8988T (cell line): ENCODE measurements around the gene QSOX2.

Source experiments
- DNase-seq: peaks from one replicate; pipeline ENCODE4 v3.0.0; 2011

QSOX2 gene

GRCh38 chr9:136218271-136218670 is 27.3 kb downstream of the QSOX2 start:
- DNase-seq: no peak

- DNase-seq: no peak
These were observed 28.9 kb downstream of the QSOX2 start for GRCh38 chr9:136216541-136217244.

GRCh38 chr9:136213733-136214132 is 31.9 kb downstream of the QSOX2 start:
- DNase-seq: no peak

GRCh38 chr9:136212345-136212950 is 33.2 kb downstream of the QSOX2 start:
- DNase-seq: no peak

GRCh38 chr9:136211441-136212344 is 33.9 kb downstream of the QSOX2 start:
- no peak for DNase-seq

- DNase-seq: no peak
These were observed 34.6 kb downstream of the QSOX2 start for GRCh38 chr9:136211006-136211405.

GRCh38 chr9:136210276-136210675 is 35.3 kb downstream of the QSOX2 start:
- no peak for DNase-seq

- DNase-seq: no peak
These were observed 35.8 kb downstream of the QSOX2 start for GRCh38 chr9:136209786-136210185.

- no peak for DNase-seq
These were observed 36.4 kb downstream of the QSOX2 start for GRCh38 chr9:136209232-136209631.

- no peak for DNase-seq
These were observed 36.9 kb downstream of the QSOX2 start for GRCh38 chr9:136208675-136209074.

- DNase-seq: no peak
These were observed 38.0 kb downstream of the QSOX2 start for GRCh38 chr9:136207616-136208015.

GRCh38 chr9:136206602-136207275 is 38.9 kb downstream of the QSOX2 start:
- DNase-seq: no peak

- no peak for DNase-seq
These were observed 40.0 kb downstream of the QSOX2 start for GRCh38 chr9:136205707-136205992.

- DNase-seq: no peak
These were observed 40.5 kb downstream of the QSOX2 start, which contains the start of gene LHX3 for GRCh38 chr9:136204838-136205706. Gene LHX3, minus strand, starts transcription at chr9:136205128. Its CDS starts 116 bp downstream, at chr9:136205012.

GRCh38 chr9:136204145-136204805 is 41.3 kb downstream of the QSOX2 start:
- peak; percentile 70 for DNase-seq

GRCh38 chr9:136203408-136204144 is 42.0 kb downstream of the QSOX2 start:
- DNase-seq: no peak

- no peak for DNase-seq
These were observed 42.9 kb downstream of the QSOX2 start for GRCh38 chr9:136202454-136203407.

- DNase-seq: no peak
These were observed 43.8 kb downstream of the QSOX2 start for GRCh38 chr9:136201609-136202453.

GRCh38 chr9:136201174-136201573 is 44.4 kb downstream of the QSOX2 start:
- DNase-seq: no peak
